Ishikawa (cell line): Measurements from ENCODE around the gene SLC24A4.

ENCODE experiments used
- EGR1 ChIP-seq: IDR thresholded peaks from 2 replicates; pipeline ENCODE4 v1.6.1; 2012
- EP300 ChIP-seq: IDR thresholded peaks from 2 replicates; pipeline ENCODE4 v1.6.1; 2012; ENCODE audit warnings: borderline replicate concordance
- MAX ChIP-seq: IDR thresholded peaks from 2 replicates; pipeline ENCODE4 v1.6.1; 2012
- REST ChIP-seq: IDR thresholded peaks from 2 replicates; pipeline ENCODE4 v1.6.1; 2012; ENCODE audit warnings: low read depth, mild to moderate bottlenecking
- TAF1 ChIP-seq: IDR thresholded peaks from 2 replicates; pipeline ENCODE4 v1.6.1; 2012; ENCODE audit warnings: low read depth, mild to moderate bottlenecking
- YY1 ChIP-seq: IDR thresholded peaks from 2 replicates; pipeline ENCODE4 v1.6.1; 2012; ENCODE audit warnings: low read depth
- ZBTB7A ChIP-seq: IDR thresholded peaks from 2 replicates; pipeline ENCODE4 v1.6.1; 2012; ENCODE audit warnings: low read depth

- TF ChIP-seq EGR1 (no peak), EP300 (no peak), YY1 (no peak), MAX (no peak), TAF1 (no peak), ZBTB7A (no peak), REST (no peak)
Observed at GRCh38 chr14:92443741-92444140, 120.8 kb downstream of the SLC24A4 start.
